MM.1S (cell line): Measurements from ENCODE around the gene SUPV3L1.

Experiments used
- DNase-seq: peaks from one replicate; pipeline ENCODE4 v3.0.0-alpha.2; 2015
- H2AFZ ChIP-seq: fragments of 300-600 bp; sonication (generic); 2 replicates; pipeline ENCODE4 v1.6.0; 2016; ENCODE audit warnings: antibody characterized with exemption, low read length
- H3F3A ChIP-seq: fragments of 300-600 bp; sonication (generic); 2 replicates; pipeline ENCODE4 v1.6.1; 2016; ENCODE audit warnings: mild to moderate bottlenecking, antibody characterized with exemption, low read length, moderate library complexity, mixed read lengths; ENCODE audit not compliant: insufficient read depth
- H3K27ac ChIP-seq: fragments of 300-600 bp; sonication (generic); 2 replicates; pipeline ENCODE4 v1.5.1; 2016; ENCODE audit warnings: mild to moderate bottlenecking, low read length
- H3K27me3 ChIP-seq: fragments of 300-600 bp; sonication (generic); replicated peaks from 2 replicates; pipeline ENCODE4 v1.6.0; 2016; ENCODE audit warnings: low read length; ENCODE audit not compliant: insufficient read depth
- H3K36me3 ChIP-seq: fragments of 300-600 bp; sonication (generic); replicated peaks from 2 replicates; pipeline ENCODE4 v1.6.1; 2016; ENCODE audit warnings: mild to moderate bottlenecking, low read length, mixed read lengths; ENCODE audit not compliant: insufficient read depth
- H3K4me1 ChIP-seq: fragments of 300-600 bp; sonication (generic); 2 replicates; pipeline ENCODE4 v1.6.1; 2016; ENCODE audit warnings: low read length, mixed read lengths
- H3K4me2 ChIP-seq: fragments of 300-600 bp; sonication (generic); 2 replicates; pipeline ENCODE4 v1.6.0; 2016; ENCODE audit warnings: low read depth, low read length
- H3K4me3 ChIP-seq: fragments of 300-600 bp; sonication (generic); 2 replicates; pipeline ENCODE4 v1.5.1; 2016; ENCODE audit warnings: low read length, mixed read lengths
- H3K79me2 ChIP-seq: fragments of 300-600 bp; sonication (generic); 2 replicates; pipeline ENCODE4 v1.6.1; 2016; ENCODE audit warnings: mixed run types, low read length, mixed read lengths
- H3K9ac ChIP-seq: fragments of 300-600 bp; sonication (generic); 2 replicates; pipeline ENCODE4 v1.6.1; 2016; ENCODE audit warnings: low read length, mixed read lengths
- H3K9me2 ChIP-seq: fragments of 300-600 bp; sonication (generic); replicated peaks from 2 replicates; pipeline ENCODE4 v1.6.1; 2016; ENCODE audit warnings: mild to moderate bottlenecking, low read length, mixed read lengths; ENCODE audit not compliant: insufficient read depth
- H3K9me3 ChIP-seq: fragments of 300-600 bp; sonication (generic); replicated peaks from 2 replicates; pipeline ENCODE4 v1.6.1; 2016; ENCODE audit warnings: mild to moderate bottlenecking, low read length, mixed read lengths; ENCODE audit not compliant: insufficient read depth
- H4K20me1 ChIP-seq: fragments of 300-600 bp; sonication (generic); 2 replicates; pipeline ENCODE4 v1.6.1; 2016; ENCODE audit warnings: mild to moderate bottlenecking, low read length, moderate library complexity, mixed read lengths; ENCODE audit not compliant: insufficient read depth
- CTCF ChIP-seq: fragments of 300-600 bp; sonication (generic); IDR thresholded peaks from 2 replicates; pipeline ENCODE4 v1.5.1; 2016; ENCODE audit warnings: antibody characterized with exemption, low read length, mixed read lengths
- EZH2 ChIP-seq: fragments of 300-600 bp; sonication (generic); optimal IDR thresholded peaks from 2 replicates; pipeline ENCODE3; 2017; ENCODE audit warnings: low read depth, mild to moderate bottlenecking, antibody characterized with exemption, low read length, mixed read lengths
- EZH2phosphoT487 ChIP-seq: fragments of 300-600 bp; sonication (generic); IDR thresholded peaks from 2 replicates; pipeline ENCODE4 v1.6.1; 2018; ENCODE audit warnings: antibody characterized with exemption, low read length

Gene SUPV3L1

DNA sequence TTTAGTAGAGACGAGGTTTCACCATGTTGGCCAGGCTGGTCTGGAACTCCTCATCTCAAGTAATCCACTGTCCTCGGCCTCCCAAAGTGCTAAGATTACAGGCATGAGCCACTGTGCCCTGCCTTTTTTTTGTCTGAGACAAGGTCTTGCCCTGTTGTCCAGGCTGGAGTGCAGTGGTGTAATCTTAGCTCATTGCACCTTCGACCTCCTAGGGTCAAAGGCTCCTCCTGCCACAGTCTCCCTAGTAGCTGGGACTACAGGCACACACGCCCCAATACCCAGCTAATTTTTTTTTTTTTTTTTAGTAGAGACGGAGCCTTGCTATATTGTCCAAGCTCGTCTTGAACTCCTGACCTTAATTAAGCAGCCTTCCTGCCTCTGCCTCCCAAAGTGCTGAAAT lies 26.8 kb upstream of the SUPV3L1 start:
- no peak overlapping the region for H3K27ac ChIP-seq
- no peak for TF ChIP-seq EZH2
- no peak for TF ChIP-seq CTCF
- TF ChIP-seq EZH2phosphoT487: no peak
- no peaks in the 10 kb centered on the region for H3K4me1 ChIP-seq
- H3K4me2 ChIP-seq: no peak overlapping the region
- H3K79me2 ChIP-seq: peaks cover 40% of the 10 kb centered on the region
- no peaks in the 10 kb centered on the region for H3K9me3 ChIP-seq
- H3K4me3 ChIP-seq: no peak overlapping the region
- H3K9me2 ChIP-seq: no peaks in the 10 kb centered on the region
- no peaks in the 10 kb centered on the region; the same call in 1 of the 2 replicates for H4K20me1 ChIP-seq
- no peak overlapping the region for H2AFZ ChIP-seq
- DNase-seq: no peak
- no peaks in the 10 kb centered on the region for H3K27me3 ChIP-seq
- H3F3A ChIP-seq: no peaks in the 10 kb centered on the region
- H3K9ac ChIP-seq: no peak overlapping the region
- no peaks in the 10 kb centered on the region for H3K36me3 ChIP-seq

DNA sequence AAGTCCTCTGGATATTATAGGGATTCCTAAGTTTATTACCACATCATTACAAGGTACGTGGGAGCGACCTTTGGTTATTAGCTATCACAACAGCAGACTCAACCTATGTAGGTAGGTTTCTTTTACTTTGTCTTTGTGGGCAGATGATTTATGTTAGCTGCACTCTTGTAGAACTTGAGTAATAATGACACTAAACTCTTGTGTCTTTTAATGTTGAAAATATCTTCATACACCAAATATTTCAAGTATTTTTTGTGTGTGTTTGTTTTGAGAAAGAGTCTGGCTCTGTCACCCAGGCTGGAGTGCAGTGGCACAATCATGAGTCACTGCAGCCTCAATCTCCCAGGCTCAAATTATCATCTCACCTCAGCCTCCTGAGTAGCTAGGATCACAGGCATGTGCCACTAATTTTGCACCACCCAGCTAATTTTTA lies 19.2 kb upstream of the SUPV3L1 start:
- TF ChIP-seq CTCF (no peak), EZH2phosphoT487 (no peak), EZH2 (no peak)
- Histone ChIP-seq H3K27ac (no peak overlapping the region), H3K79me2 (peaks cover 15% of the 10 kb centered on the region; the same call in 1 of the 2 replicates), H3K4me1 (no peaks in the 10 kb centered on the region), H2AFZ (no peak overlapping the region), H3K4me3 (no peak overlapping the region), H3K9ac (no peak overlapping the region), H3F3A (no peaks in the 10 kb centered on the region; the same call in 1 of the 2 replicates), H3K36me3 (no peaks in the 10 kb centered on the region; the same call in 1 of the 2 replicates), H3K4me2 (no peak overlapping the region), H3K9me3 (no peaks in the 10 kb centered on the region), H4K20me1 (no peaks in the 10 kb centered on the region), H3K27me3 (no peaks in the 10 kb centered on the region), H3K9me2 (no peaks in the 10 kb centered on the region)
- DNase-seq: no peak

- Histone ChIP-seq H2AFZ (no peak overlapping the region), H3F3A (no peaks in the 10 kb centered on the region), H3K9me3 (no peaks in the 10 kb centered on the region), H3K27me3 (no peaks in the 10 kb centered on the region), H4K20me1 (no peaks in the 10 kb centered on the region), H3K9me2 (no peaks in the 10 kb centered on the region), H3K79me2 (no peaks in the 10 kb centered on the region), H3K27ac (no peak overlapping the region), H3K4me1 (0 out of 2 replicates have a peak, but pooled peaks cover 3% of the 10 kb centered on the region), H3K4me3 (no peak overlapping the region), H3K9ac (no peak overlapping the region), H3K4me2 (no peak overlapping the region), H3K36me3 (no peaks in the 10 kb centered on the region; the same call in 1 of the 2 replicates)
- TF ChIP-seq CTCF (no peak), EZH2phosphoT487 (no peak), EZH2 (no peak)
- no peak for DNase-seq
These were observed 11.5 kb upstream of the SUPV3L1 start for GRCh38 chr10:69168493-69168892.
